Ascending aorta (tissue), 2 donors: ENCODE measurements around the gene PSEN1. TPM values are rescaled to one million over a fixed set of nuclear protein-coding genes. Genes with fewer than 3 reads are reported as not detected.
"Not testable (repeated sequence)": the region's sequence is repeated elsewhere in the genome, so short reads cannot be mapped to it uniquely, and the experiment has no call there.

ENCODE experiments used
- DNase-seq, 2 donors: peaks; one replicate each; pipeline ENCODE4 v3.0.0-alpha.2; 2019; ENCODE audit warnings: low spot score in 2 of 2
- H3K27ac ChIP-seq, 2 donors: fragments of 200-600 bp; sonication (generic); one replicate each; pipeline ENCODE4 v1.5.1; 2016 to 2017; ENCODE audit warnings: mild to moderate bottlenecking in 1 of 2
- H3K27me3 ChIP-seq: fragments of 200-600 bp; sonication (generic); one replicate; pipeline ENCODE4 v1.5.1; 2017
- H3K36me3 ChIP-seq, 2 donors: fragments of 200-600 bp; sonication (generic); one replicate each; pipeline ENCODE4 v1.5.1; 2016
- H3K4me1 ChIP-seq, 2 donors: fragments of 200-600 bp; sonication (generic); one replicate each; pipeline ENCODE4 v1.5.1; 2016 to 2017; ENCODE audit warnings: mild to moderate bottlenecking in 1 of 2
- H3K4me3 ChIP-seq, 2 donors: fragments of 200-600 bp; sonication (generic); one replicate each; pipeline ENCODE4 v1.5.1; 2016 to 2017; ENCODE audit warnings: mild to moderate bottlenecking in 1 of 2
- H3K9me3 ChIP-seq, 2 donors: fragments of 200-600 bp; sonication (generic); one replicate each; pipeline ENCODE4 v1.5.1; 2016
- intact Hi-C: fragments of 100-400 bp; cut with DNase I; formaldehyde crosslinking; loops from one replicate; pipeline ENCODE4 v1.15.1; 2023
- total RNA-seq: library from RNA; depleted of rRNA; stranded (reverse); fragments of >200 nt; gene quantifications from one replicate; pipeline ENCODE4 v1.1.0, GENCODE V29; 2016
- TF ChIP-seq, protein P1 (sequence below), 3 experiments: fragments of 200-600 bp in 2 of 3; fragments of 450-650 bp in 1 of 3; sonication (generic) in 2 of 3; IDR thresholded peaks; one replicate each; pipeline ENCODE4 v1.5.1; 2016 to 2019; ENCODE audit warnings: antibody characterized with exemption in 3 of 3, mild to moderate bottlenecking in 1 of 3, moderate library complexity in 1 of 3

The PSEN1 gene
- total RNA-seq, 1 donor from 2014 or later: 15.2 TPM

DNA sequence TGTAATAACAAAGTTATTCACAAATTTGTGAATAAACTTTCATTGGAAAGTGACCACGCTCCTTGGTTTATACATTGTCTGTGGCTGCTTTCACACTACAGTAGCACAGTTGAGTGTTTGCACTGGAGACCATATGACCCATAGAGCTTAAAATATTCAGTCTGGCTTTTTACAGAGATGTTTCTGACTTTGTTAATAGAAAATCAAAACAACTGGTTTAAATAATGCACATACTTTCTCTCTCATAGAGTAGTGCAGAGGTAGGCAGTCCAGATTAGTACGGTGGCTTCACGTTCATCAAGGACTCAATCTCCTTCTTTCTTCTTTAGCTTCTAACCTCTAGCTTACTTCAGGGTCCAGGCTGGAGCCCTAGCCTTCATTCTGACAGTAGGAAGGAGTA lies 36.2 kb downstream of the PSEN1 start:
- H3K4me1 ChIP-seq: no peaks in the 10 kb centered on the region
- no peaks in the 10 kb centered on the region for H3K27me3 ChIP-seq
- H3K27ac ChIP-seq: no peak overlapping the region
- peaks cover 53 to 80% of the 10 kb centered on the region in 2 donors for H3K36me3 ChIP-seq
- no peak for DNase-seq
- TF ChIP-seq, protein P1, sequence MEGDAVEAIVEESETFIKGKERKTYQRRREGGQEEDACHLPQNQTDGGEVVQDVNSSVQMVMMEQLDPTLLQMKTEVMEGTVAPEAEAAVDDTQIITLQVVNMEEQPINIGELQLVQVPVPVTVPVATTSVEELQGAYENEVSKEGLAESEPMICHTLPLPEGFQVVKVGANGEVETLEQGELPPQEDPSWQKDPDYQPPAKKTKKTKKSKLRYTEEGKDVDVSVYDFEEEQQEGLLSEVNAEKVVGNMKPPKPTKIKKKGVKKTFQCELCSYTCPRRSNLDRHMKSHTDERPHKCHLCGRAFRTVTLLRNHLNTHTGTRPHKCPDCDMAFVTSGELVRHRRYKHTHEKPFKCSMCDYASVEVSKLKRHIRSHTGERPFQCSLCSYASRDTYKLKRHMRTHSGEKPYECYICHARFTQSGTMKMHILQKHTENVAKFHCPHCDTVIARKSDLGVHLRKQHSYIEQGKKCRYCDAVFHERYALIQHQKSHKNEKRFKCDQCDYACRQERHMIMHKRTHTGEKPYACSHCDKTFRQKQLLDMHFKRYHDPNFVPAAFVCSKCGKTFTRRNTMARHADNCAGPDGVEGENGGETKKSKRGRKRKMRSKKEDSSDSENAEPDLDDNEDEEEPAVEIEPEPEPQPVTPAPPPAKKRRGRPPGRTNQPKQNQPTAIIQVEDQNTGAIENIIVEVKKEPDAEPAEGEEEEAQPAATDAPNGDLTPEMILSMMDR (IDR thresholded peaks at IDR 0.05): no peak
- intact Hi-C loops: no loop called here
- H3K4me3 ChIP-seq: no peak overlapping the region
- H3K9me3 ChIP-seq: no peaks in the 10 kb centered on the region

DNA sequence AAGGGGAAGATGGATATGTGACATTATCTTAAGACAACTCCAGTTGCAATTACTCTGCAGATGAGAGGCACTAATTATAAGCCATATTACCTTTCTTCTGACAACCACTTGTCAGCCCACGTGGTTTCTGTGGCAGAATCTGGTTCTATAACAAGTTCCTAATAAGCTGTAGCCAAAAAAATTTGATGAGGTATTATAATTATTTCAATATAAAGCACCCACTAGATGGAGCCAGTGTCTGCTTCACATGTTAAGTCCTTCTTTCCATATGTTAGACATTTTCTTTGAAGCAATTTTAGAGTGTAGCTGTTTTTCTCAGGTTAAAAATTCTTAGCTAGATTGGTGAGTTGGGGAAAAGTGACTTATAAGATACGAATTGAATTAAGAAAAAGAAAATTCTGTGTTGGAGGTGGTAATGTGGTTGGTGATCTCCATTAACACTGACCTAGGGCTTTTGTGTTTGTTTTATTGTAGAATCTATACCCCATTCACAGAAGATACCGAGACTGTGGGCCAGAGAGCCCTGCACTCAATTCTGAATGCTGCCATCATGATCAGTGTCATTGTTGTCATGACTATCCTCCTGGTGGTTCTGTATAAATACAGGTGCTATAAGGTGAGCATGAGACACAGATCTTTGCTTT lies 36.9 kb downstream of the PSEN1 start:
- Histone ChIP-seq H3K4me1 (no peaks in the 10 kb centered on the region), H3K4me3 (no peak overlapping the region), H3K36me3 (peaks cover 53 to 79% of the 10 kb centered on the region in 2 donors), H3K27me3 (no peaks in the 10 kb centered on the region), H3K27ac (no peak overlapping the region), H3K9me3 (no peaks in the 10 kb centered on the region)
- intact Hi-C loops: no loop called here
- no peak for DNase-seq
- TF ChIP-seq, protein P1 (IDR thresholded peaks at IDR 0.05): peak; percentile 10 to 37 (median 18)

DNA sequence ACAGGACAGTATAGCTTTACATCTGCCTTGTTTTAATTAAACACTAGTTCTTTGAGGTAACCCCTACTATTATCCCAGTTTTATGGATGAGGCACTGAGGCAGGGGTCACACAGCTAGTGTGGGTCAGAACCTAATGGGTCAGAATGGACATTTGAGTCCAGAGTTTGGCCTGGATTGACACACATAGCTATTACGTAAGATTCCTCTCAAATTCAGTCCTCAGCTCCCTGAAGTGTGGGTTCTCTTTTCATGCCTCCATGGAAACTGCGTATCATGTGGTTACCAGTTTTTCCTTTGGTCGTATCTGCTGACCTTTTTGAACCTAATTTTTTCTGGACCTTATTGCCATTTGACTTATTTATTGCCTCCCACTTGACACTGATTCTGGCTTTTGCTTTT lies 40.4 kb downstream of the PSEN1 start:
- Histone ChIP-seq H3K4me3 (no peak overlapping the region), H3K9me3 (no peaks in the 10 kb centered on the region), H3K27ac (no peak overlapping the region), H3K4me1 (no peaks in the 10 kb centered on the region), H3K36me3 (peaks cover 43 to 58% of the 10 kb centered on the region in 2 donors), H3K27me3 (no peaks in the 10 kb centered on the region)
- no peak for DNase-seq
- intact Hi-C loops: no loop called here
- TF ChIP-seq, protein P1 (IDR thresholded peaks at IDR 0.05): no peak

DNA sequence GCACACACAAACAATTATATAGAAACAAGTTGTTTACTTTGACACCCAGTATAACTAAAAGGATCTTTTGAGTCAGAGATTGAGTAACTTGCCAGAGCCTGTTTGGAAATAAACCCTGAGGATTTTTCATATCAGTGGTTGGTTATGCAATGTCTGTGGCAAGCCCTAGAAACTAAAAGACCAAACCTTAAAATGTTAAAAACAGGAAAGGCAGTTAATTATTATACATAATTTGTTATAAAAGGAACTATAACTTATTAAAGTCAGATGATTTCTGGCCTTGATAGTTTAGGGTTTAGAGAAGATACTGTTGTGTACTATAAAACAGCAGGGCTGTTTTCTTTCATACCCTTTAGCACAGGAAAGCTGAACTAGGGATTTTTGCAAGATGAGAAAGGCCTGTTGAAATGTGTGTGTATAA lies 44.1 kb downstream of the PSEN1 start:
- intact Hi-C loops: no loop called here
- H3K27me3 ChIP-seq: no peaks in the 10 kb centered on the region
- no peak for DNase-seq
- no peaks in the 10 kb centered on the region for H3K9me3 ChIP-seq
- H3K4me3 ChIP-seq: no peak overlapping the region
- no peaks in the 10 kb centered on the region for H3K4me1 ChIP-seq
- peaks cover 18 to 23% of the 10 kb centered on the region in 2 donors for H3K36me3 ChIP-seq
- TF ChIP-seq, protein P1 (IDR thresholded peaks at IDR 0.05): no peak
- H3K27ac ChIP-seq: peak overlapping the region in 1 of 2 donors; percentile 55

DNA sequence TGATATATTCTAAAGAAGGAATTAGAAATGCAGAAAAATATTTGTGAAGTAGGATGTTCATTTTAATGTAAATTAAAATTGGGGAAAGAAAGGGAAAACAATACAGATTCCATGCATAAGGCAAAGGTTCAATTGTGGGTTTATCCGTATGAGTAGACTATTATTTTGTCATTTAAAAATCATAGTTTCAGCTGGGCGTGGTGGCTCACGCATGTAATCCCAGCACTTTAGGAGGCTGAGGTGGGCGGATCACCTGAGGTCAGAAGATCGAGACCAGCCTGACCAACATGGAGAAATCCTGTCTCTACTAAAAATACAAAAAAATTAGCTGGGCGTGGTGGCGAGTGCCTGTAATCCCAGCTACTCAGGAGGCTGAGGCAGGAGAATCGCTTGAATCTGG lies 44.7 kb downstream of the PSEN1 start:
- DNase-seq, intact Hi-C loops, H3K4me1 ChIP-seq, H3K27ac ChIP-seq, H3K9me3 ChIP-seq, H3K4me3 ChIP-seq, H3K27me3 ChIP-seq: not testable (repeated sequence)
- H3K36me3 ChIP-seq: peaks cover 15 to 26% of the 10 kb centered on the region in 2 donors

DNA sequence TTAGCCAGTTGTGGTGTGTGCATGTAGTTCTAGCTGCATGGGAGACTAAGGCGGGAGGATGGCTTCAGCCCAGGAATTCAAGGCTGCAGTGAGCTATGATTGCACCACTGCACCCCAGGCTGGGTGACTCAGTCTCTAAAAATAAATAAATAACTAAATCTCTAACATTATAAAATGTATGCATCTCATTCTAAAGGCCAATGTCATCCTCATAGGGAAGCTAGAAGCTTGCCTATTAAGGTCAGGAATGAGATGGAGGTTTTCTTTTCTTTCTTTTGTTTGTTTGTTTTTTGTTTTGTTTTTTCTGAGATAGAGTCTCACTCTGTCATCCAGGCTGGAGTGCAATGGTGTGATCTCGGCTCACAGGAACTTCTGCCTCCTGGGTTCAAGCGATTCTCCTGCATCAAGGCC lies 52.2 kb downstream of the PSEN1 start:
- H3K36me3 ChIP-seq: peaks cover 32 to 67% of the 10 kb centered on the region in 2 donors
- no peaks in the 10 kb centered on the region for H3K27me3 ChIP-seq
- intact Hi-C loops: no loop called here
- no peak overlapping the region for H3K4me3 ChIP-seq
- no peaks in the 10 kb centered on the region for H3K9me3 ChIP-seq
- no peak for DNase-seq
- TF ChIP-seq, protein P1 (IDR thresholded peaks at IDR 0.05): no peak
- H3K4me1 ChIP-seq: no peaks in the 10 kb centered on the region
- H3K27ac ChIP-seq: no peak overlapping the region
